Esophagus squamous epithelium (tissue), 4 donors: ENCODE data around the gene ITGA5.

Experiments
- POLR2A ChIP-seq, 4 donors: fragments of 450-650 bp; IDR thresholded peaks; one replicate each; pipeline ENCODE4 v1.6.1; 2017; ENCODE audit warnings: antibody characterized with exemption in 4 of 4, mild to moderate bottlenecking in 4 of 4, moderate library complexity in 3 of 4
- TF ChIP-seq, protein P1 (sequence below), 6 experiments: fragments of 450-650 bp in 4 of 6; fragments of 200-600 bp in 2 of 6; sonication (generic) in 2 of 6; IDR thresholded peaks; one replicate each; pipeline ENCODE4 v1.5.1; 2016 to 2019; ENCODE audit warnings: antibody characterized with exemption in 6 of 6, mild to moderate bottlenecking in 4 of 6, moderate library complexity in 4 of 6

DNA sequence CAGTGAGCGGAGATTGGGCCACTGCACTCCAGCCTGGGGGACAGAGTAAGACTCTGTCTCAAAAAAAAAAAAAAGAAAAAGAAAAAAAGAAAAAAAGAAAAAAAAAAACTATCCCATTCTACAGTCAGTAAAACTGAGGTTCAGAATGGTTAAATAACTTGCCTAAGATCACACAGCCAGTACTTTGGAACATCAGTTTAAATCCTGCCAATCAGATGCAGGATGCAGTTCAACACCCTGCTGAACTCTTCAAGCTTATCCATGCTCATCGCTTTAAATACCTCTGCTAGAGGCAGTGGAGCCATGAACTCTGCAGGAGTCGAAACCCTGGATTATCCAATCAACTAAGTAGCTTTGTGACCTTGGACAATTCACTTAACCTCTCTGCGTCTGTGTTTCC, 37.9 kb downstream of the ITGA5 start:
- TF ChIP-seq, protein P1, sequence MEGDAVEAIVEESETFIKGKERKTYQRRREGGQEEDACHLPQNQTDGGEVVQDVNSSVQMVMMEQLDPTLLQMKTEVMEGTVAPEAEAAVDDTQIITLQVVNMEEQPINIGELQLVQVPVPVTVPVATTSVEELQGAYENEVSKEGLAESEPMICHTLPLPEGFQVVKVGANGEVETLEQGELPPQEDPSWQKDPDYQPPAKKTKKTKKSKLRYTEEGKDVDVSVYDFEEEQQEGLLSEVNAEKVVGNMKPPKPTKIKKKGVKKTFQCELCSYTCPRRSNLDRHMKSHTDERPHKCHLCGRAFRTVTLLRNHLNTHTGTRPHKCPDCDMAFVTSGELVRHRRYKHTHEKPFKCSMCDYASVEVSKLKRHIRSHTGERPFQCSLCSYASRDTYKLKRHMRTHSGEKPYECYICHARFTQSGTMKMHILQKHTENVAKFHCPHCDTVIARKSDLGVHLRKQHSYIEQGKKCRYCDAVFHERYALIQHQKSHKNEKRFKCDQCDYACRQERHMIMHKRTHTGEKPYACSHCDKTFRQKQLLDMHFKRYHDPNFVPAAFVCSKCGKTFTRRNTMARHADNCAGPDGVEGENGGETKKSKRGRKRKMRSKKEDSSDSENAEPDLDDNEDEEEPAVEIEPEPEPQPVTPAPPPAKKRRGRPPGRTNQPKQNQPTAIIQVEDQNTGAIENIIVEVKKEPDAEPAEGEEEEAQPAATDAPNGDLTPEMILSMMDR (IDR thresholded peaks at IDR 0.05), result no peak
- no peak for TF ChIP-seq POLR2A (IDR thresholded peaks at IDR 0.05)
